IMR-90 (cell line): ENCODE results near the gene EBP. TPM values are rescaled to one million over a fixed set of nuclear protein-coding genes. Genes with fewer than 3 reads are reported as not detected.

Experiments
- ATAC-seq: fragments of 200-7000 bp; cut with Tn5 transposase; 2 replicates; pipeline ENCODE4 v1.9.1; 2020; ENCODE audit warnings: low read depth, mild to moderate bottlenecking, moderate library complexity
- BruUV-seq: library from RNA; stranded (reverse); fragments of 400-500 nt; replicated peaks from 2 replicates; lab custom pipeline; 2021; lab: Mats Ljungman, UMichigan
- CTCF ChIA-PET: fragments of 300-600 bp; formaldehyde crosslinking; extraction: SDS; loops from one replicate; lab custom pipeline; 2021; ENCODE audit warnings: antibody characterized with exemption; lab: Yijun Ruan, JAX
- POLR2A ChIA-PET: fragments of 300-600 bp; sonication (Branson Sonifier 250); formaldehyde crosslinking; loops from one replicate; lab custom pipeline; 2022; ENCODE audit warnings: antibody characterized with exemption; ENCODE audit not compliant: unreplicated experiment; lab: Charles Lee
- DNase-seq: peaks from one replicate; pipeline ENCODE4 v3.0.0; 2013
- H2AFZ ChIP-seq: replicated peaks from 2 replicates; pipeline ENCODE3; 2013; ENCODE audit warnings: low read length, mild to moderate bottlenecking; ENCODE audit not compliant: poor library complexity
- H2AK5ac ChIP-seq: 2 replicates; pipeline ENCODE4 v1.6.1; 2013; ENCODE audit warnings: low read depth, low read length, inconsistent platforms
- H2AK9ac ChIP-seq: replicated peaks from 2 replicates; pipeline ENCODE3; 2013; ENCODE audit warnings: mild to moderate bottlenecking, low read depth, low read length, moderate library complexity; ENCODE audit not compliant: poor library complexity
- H2BK120ac ChIP-seq: 2 replicates; pipeline ENCODE4 v1.6.1; 2013; ENCODE audit warnings: low read depth, low read length, inconsistent platforms
- H2BK15ac ChIP-seq: 3 replicates; pipeline ENCODE4 v1.6.1; 2013; ENCODE audit warnings: low read depth, low read length, inconsistent platforms
- H2BK20ac ChIP-seq: 2 replicates; pipeline ENCODE4 v1.6.1; 2013; ENCODE audit warnings: low read depth, mild to moderate bottlenecking, inconsistent platforms, low read length, moderate library complexity
- H2BK5ac ChIP-seq: 2 replicates; pipeline ENCODE4 v1.6.1; 2013; ENCODE audit warnings: mild to moderate bottlenecking, low read depth, low read length, inconsistent platforms; ENCODE audit not compliant: poor library complexity, severe bottlenecking
- H3K14ac ChIP-seq: replicated peaks from 2 replicates; pipeline ENCODE4 v1.6.1; 2013; ENCODE audit warnings: low read depth, low read length, inconsistent platforms
- H3K18ac ChIP-seq: 2 replicates; pipeline ENCODE4 v1.6.1; 2013; ENCODE audit warnings: low read depth, low read length, control low read depth
- H3K23ac ChIP-seq: 2 replicates; pipeline ENCODE4 v1.6.1; 2013; ENCODE audit warnings: low read depth, low read length, inconsistent platforms
- H3K27ac ChIP-seq: 2 replicates; pipeline ENCODE4 v1.5.1; 2013; ENCODE audit warnings: mild to moderate bottlenecking, control low read depth, low read length; ENCODE audit not compliant: insufficient read depth
- H3K27me3 ChIP-seq: 2 replicates; pipeline ENCODE4 v1.6.1; 2013; ENCODE audit warnings: low read length; ENCODE audit not compliant: control insufficient read depth, insufficient read depth
- H3K36me3 ChIP-seq: 2 replicates; pipeline ENCODE4 v1.6.1; 2013; ENCODE audit warnings: low read length, mixed read lengths; ENCODE audit not compliant: control insufficient read depth, insufficient read depth
- H3K4ac ChIP-seq: 2 replicates; pipeline ENCODE4 v1.6.1; 2013; ENCODE audit warnings: low read depth, low read length, inconsistent platforms
- H3K4me1 ChIP-seq: 2 replicates; pipeline ENCODE4 v1.6.1; 2013; ENCODE audit warnings: low read length, mixed read lengths; ENCODE audit not compliant: control insufficient read depth, insufficient read depth
- H3K4me2 ChIP-seq: 2 replicates; pipeline ENCODE4 v1.6.1; 2013; ENCODE audit warnings: low read depth, mild to moderate bottlenecking, control low read depth, low read length, moderate library complexity
- H3K4me3 ChIP-seq: 2 replicates; pipeline ENCODE4 v1.5.1; 2013; ENCODE audit warnings: low read depth, mild to moderate bottlenecking, control low read depth, low read length, moderate library complexity; ENCODE audit not compliant: insufficient read depth
- H3K56ac ChIP-seq: 2 replicates; pipeline ENCODE4 v1.6.1; 2013; ENCODE audit warnings: low read length, inconsistent platforms; ENCODE audit not compliant: insufficient read depth; ENCODE audit errors: extremely low read depth
- H3K79me1 ChIP-seq, 2 experiments: 2 replicates each; pipeline ENCODE4 v1.6.1; 2013; ENCODE audit warnings: low read length in 2 of 2, inconsistent platforms in 1 of 2, low read depth in 1 of 2
- H3K9ac ChIP-seq: 2 replicates; pipeline ENCODE4 v1.6.1; 2013; ENCODE audit warnings: low read depth, low read length, control low read depth
- H3K9me1 ChIP-seq: 2 replicates; pipeline ENCODE4 v1.6.1; 2013; ENCODE audit warnings: low read length, inconsistent platforms; ENCODE audit not compliant: insufficient read depth
- H3K9me3 ChIP-seq: 2 replicates; pipeline ENCODE4 v1.6.1; 2013; ENCODE audit warnings: low read length; ENCODE audit not compliant: control insufficient read depth, insufficient read depth
- H4K20me1 ChIP-seq: 2 replicates; pipeline ENCODE4 v1.6.1; 2013; ENCODE audit warnings: low read length, inconsistent platforms; ENCODE audit not compliant: insufficient read depth
- H4K5ac ChIP-seq: 2 replicates; pipeline ENCODE4 v1.6.1; 2013; ENCODE audit warnings: mild to moderate bottlenecking, low read depth, low read length, control low read depth
- H4K8ac ChIP-seq, 2 experiments: 2 replicates each; pipeline ENCODE4 v1.6.1; 2013; ENCODE audit warnings: low read depth in 2 of 2, low read length in 2 of 2, control low read depth in 1 of 2, inconsistent platforms in 1 of 2
- H4K91ac ChIP-seq: 2 replicates; pipeline ENCODE4 v1.6.1; 2013; ENCODE audit warnings: low read depth, low read length, inconsistent platforms; ENCODE audit not compliant: insufficient read depth
- BHLHE40 ChIP-seq: fragments of 150-350 bp; IDR thresholded peaks from 2 replicates; pipeline ENCODE4 v1.6.1; 2016; ENCODE audit warnings: mild to moderate bottlenecking, low read depth, low read length
- CEBPB ChIP-seq: IDR thresholded peaks from 2 replicates; pipeline ENCODE4 v1.6.1; 2012; ENCODE audit warnings: low read depth, low read length, improper control_type of control experiment
- MAZ ChIP-seq: IDR thresholded peaks from 2 replicates; pipeline ENCODE4 v1.6.1; 2012; ENCODE audit warnings: low read depth, mild to moderate bottlenecking, low read length, improper control_type of control experiment, moderate library complexity, borderline replicate concordance
- MXI1 ChIP-seq: IDR thresholded peaks from 2 replicates; pipeline ENCODE4 v1.6.1; 2012; ENCODE audit warnings: low read depth, mild to moderate bottlenecking, low read length, moderate library complexity, borderline replicate concordance
- POLR2A ChIP-seq: IDR thresholded peaks from 2 replicates; pipeline ENCODE4 v1.6.1; 2012; ENCODE audit warnings: mild to moderate bottlenecking, low read depth, low read length
- RFX5 ChIP-seq: IDR thresholded peaks from 2 replicates; pipeline ENCODE4 v1.8.0; 2012; ENCODE audit warnings: low read depth, mild to moderate bottlenecking, low read length, moderate library complexity
- USF2 ChIP-seq: fragments of 150-350 bp; IDR thresholded peaks from 2 replicates; pipeline ENCODE4 v1.6.1; 2017; ENCODE audit warnings: mild to moderate bottlenecking, antibody characterized with exemption, low read length, low read depth
- WGBS, 2 experiments: methylation state at CpG; one replicate each; pipeline versions ENCODE4 v1.1.5 to v1.1.7; 2013; ENCODE audit warnings: missing lambda C conversion rate in 2 of 2; ENCODE audit not compliant: insufficient read length in 1 of 2; ENCODE audit errors: extremely low coverage in 2 of 2; 5-methylcytosine and 5-hydroxymethylcytosine counted together
- dilution Hi-C: fragments of 300-500 bp; cut with HindIII; formaldehyde crosslinking; loops from one replicate; pipeline ENCODE4 v1.14.3; 2018; ENCODE audit warnings: low sequenced_read_pairs; ENCODE audit not compliant: unreplicated experiment
- in situ Hi-C: fragments of 300-500 bp; cut with MboI; formaldehyde crosslinking; loops from 3 replicates; pipeline ENCODE4 v1.14.3; 2019; ENCODE audit warnings: low sequenced_read_pairs, inconsistent platforms, mixed read lengths
- intact Hi-C: fragments of 100-400 bp; cut with micrococcal nuclease; formaldehyde crosslinking; loops from 2 replicates; pipeline ENCODE4 v1.10.0; 2022
- polyA plus RNA-seq, 3 experiments: library from polyadenylated mRNA; depleted of rRNA; stranded (reverse); fragments of >200 nt; gene quantifications; 2 replicates each; pipeline ENCODE4 v1.2.3, GENCODE V29; 2012; ENCODE audit warnings: low replicate concordance in 1 of 3
- total RNA-seq: library from RNA; depleted of rRNA; stranded (reverse); fragments of >200 nt; gene quantifications from 2 replicates; pipeline ENCODE4 v1.2.3, GENCODE V29; 2012

EBP gene
- total and polyA plus RNA-seq, 2 of the 4 experiments (the other 2 are of a cell fraction) = 39.4 to 78.9 TPM

GRCh38 chrX:48475774-48476577, 45.6 kb upstream of the EBP start, which contains the start of gene FTSJ1:
FTSJ1 (plus strand) TSS chrX:48476199; CDS start chrX:48478048, 1,849 bp downstream.
- Histone ChIP-seq H2AFZ (peak within 1 kb of the TSS; percentile 92), H2AK9ac (peak within 1 kb of the TSS; percentile 97), H2BK5ac (peak within 1 kb of the TSS; percentile 65), H3K79me1 (peaks cover 0 to 23% of the 10 kb centered on the region in 2 experiments; a peak in 2 of 4 replicates), H2BK120ac (peak within 1 kb of the TSS; percentile 60; the same call in 1 of the 2 replicates), H3K36me3 (peaks cover under 1% of the 10 kb centered on the region; the same call in 1 of the 2 replicates), H3K9me1 (peaks cover 7% of the 10 kb centered on the region), H2BK20ac (no peak within 1 kb of the TSS), H4K5ac (peak within 1 kb of the TSS; percentile 67; the same call in 1 of the 2 replicates), H3K18ac (no peak within 1 kb of the TSS; the same call in 1 of the 2 replicates), H3K4me2 (peak within 1 kb of the TSS; percentile 86), H4K20me1 (no peaks in the 10 kb centered on the region; the same call in 1 of the 2 replicates), H3K27me3 (no peaks in the 10 kb centered on the region), H3K23ac (peak within 1 kb of the TSS; percentile 52; the same call in 1 of the 2 replicates), H3K4me1 (no peaks in the 10 kb centered on the region), H3K56ac (peak within 1 kb of the TSS; percentile 46; the same call in 1 of the 2 replicates), H3K14ac (peak within 1 kb of the TSS; percentile 71), H4K91ac (peak within 1 kb of the TSS; percentile 64), H3K9ac (peak within 1 kb of the TSS; percentile 70), H3K9me3 (no peaks in the 10 kb centered on the region), H4K8ac (peak within 1 kb of the TSS; percentile 55 to 80), H3K27ac (peak within 1 kb of the TSS; percentile 72), H3K4me3 (peak within 1 kb of the TSS; percentile 82), H3K4ac (peak within 1 kb of the TSS; percentile 81), H2AK5ac (peak within 1 kb of the TSS; percentile 77), H2BK15ac (no peak within 1 kb of the TSS)
- intact Hi-C loops (no loop called here), dilution Hi-C loops (no loop called here), in situ Hi-C loops (no loop called here)
- DNase-seq (peak; percentile 93), ATAC-seq (peak; percentile 97)
- ChIA-PET POLR2A (no interaction called here), CTCF (interaction anchor here (0.6 kb wide), 1 partner anchor 588 kb away, joined by 3 read pairs; no protein-coding TSS in a partner anchor)
- peak; percentile 75 for TF ChIP-seq POLR2A
- TF ChIP-seq MXI1 = peak; percentile 76; the same call in 1 of the 2 replicates
- peak; percentile 90 for TF ChIP-seq BHLHE40
- no peak for TF ChIP-seq RFX5
- no peak for TF ChIP-seq CEBPB
- TF ChIP-seq USF2 = no peak
- peak; percentile 71 for TF ChIP-seq MAZ
- 46% methylated on average over 58 of the region's 75 CpGs; no CpG with 5 or more reads in 1 of the 2 experiments for WGBS, 2 experiments
- no TSS peak for BruUV-seq
